GM12875 (cell line): ENCODE results near the gene TLE3.

Experiments
- H3K4me3 ChIP-seq: one replicate; pipeline ENCODE4 v1.5.1; 2011; ENCODE audit warnings: low read depth, low read length, control low read depth
- TF ChIP-seq, protein P1 (sequence below): IDR thresholded peaks from 2 replicates; pipeline ENCODE4 v1.5.1; 2011; ENCODE audit warnings: low read depth, mild to moderate bottlenecking, control low read depth, inconsistent platforms, low read length, moderate library complexity, borderline replicate concordance; ENCODE audit not compliant: insufficient read depth

TLE3 gene

DNA sequence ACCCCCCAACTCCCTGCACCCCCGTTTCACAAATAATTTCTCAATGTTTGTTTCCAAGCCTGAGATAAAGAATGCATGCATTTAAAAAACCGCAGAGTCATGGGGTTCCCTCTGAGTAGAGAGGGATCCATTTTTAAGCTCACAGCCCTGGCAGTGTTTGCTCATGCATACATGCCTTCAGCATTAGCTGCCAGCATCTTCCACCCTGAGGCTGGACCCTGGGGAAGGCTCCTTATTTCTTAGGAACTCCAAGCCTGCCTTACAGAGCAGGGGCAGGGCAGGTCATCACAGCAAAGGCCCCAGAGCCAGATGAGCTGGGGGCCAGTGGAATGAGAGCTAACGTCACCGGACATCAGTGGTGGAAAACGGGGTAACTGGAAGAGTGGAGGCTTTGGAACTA, 31.3 kb downstream of the TLE3 start:
- TF ChIP-seq, protein P1, sequence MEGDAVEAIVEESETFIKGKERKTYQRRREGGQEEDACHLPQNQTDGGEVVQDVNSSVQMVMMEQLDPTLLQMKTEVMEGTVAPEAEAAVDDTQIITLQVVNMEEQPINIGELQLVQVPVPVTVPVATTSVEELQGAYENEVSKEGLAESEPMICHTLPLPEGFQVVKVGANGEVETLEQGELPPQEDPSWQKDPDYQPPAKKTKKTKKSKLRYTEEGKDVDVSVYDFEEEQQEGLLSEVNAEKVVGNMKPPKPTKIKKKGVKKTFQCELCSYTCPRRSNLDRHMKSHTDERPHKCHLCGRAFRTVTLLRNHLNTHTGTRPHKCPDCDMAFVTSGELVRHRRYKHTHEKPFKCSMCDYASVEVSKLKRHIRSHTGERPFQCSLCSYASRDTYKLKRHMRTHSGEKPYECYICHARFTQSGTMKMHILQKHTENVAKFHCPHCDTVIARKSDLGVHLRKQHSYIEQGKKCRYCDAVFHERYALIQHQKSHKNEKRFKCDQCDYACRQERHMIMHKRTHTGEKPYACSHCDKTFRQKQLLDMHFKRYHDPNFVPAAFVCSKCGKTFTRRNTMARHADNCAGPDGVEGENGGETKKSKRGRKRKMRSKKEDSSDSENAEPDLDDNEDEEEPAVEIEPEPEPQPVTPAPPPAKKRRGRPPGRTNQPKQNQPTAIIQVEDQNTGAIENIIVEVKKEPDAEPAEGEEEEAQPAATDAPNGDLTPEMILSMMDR: no peak
- no peak overlapping the region for H3K4me3 ChIP-seq

DNA sequence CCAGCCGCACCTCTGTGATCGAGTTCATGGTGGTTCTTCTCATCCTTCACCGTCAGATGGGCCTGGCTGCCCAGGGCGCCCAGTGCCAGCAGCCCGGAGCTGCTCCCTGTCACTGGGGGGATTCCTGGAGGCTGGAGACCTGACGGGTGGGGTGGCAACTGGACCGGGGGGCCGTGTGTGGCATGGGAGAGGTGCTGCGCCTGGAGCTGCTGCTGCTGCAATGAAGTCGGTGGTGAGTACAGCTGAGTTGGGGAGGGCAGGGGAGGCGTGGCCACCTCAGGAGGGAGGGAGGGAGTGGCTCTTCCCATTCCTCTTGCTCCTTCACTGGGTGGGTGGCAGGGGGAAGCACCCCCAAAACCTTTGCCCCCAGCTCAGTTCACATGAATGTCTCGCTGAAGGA, 31.7 kb downstream of the TLE3 start:
- H3K4me3 ChIP-seq: no peak overlapping the region

DNA sequence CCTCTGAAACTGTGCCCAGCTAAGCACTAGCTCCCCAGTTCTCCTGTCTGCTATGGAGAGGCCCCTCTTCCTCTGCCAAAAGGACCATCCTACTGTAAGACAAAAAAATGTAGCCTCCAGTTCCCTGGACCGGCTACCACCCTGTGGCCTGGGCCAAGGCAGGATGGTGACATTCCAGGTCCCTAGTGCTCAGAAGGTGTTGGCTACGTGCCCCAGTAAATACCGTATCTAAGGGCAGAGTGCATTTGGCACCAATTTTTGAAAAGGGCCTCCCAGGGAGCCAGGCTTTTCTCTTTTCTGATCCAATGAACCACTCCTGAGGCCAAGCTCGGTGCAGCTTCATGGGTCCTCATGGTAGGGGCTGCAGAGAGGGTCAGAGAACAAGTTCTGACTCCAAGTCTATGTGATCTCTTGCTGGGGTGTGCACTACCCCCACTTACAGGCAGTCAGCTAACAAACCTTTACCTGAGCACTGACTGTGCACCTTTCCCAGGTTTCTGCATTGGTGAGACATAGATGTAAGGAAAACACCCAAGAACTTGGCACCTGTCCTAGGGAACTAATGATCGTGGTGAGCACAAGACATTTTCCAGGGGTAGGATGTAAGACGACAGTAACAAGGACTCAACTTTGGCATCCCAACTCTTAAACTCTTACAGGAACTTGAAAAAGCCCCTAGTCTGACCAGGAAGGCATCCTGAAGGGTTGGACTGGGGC, 32.6 kb downstream of the TLE3 start:
- H3K4me3 ChIP-seq: no peak overlapping the region
- TF ChIP-seq, protein P1: no peak

More for the DNA sequence above, 31.7 kb downstream of the TLE3 start:
- TF ChIP-seq, protein P1: no peak

DNA sequence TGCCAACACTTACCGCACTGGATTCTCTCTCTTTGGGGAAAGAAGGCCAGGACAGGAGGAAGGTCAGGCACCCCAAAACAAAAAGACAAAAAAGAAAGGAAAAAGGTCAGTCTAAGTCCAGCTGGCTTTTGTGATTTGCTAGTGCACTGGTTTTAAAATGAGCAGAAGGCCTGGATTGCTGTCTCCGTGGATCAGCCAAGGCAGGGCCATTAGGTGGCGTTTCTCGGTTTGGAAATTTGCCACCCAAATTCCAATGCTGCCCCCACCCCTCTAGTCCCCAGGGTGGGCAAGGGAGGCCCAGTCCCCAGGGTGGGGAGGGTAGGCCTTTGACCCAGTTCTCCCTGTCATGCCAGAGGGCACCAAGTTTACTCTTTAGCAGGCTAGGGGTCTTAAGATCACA, 33.3 kb downstream of the TLE3 start:
- no peak overlapping the region for H3K4me3 ChIP-seq
- TF ChIP-seq, protein P1: no peak

DNA sequence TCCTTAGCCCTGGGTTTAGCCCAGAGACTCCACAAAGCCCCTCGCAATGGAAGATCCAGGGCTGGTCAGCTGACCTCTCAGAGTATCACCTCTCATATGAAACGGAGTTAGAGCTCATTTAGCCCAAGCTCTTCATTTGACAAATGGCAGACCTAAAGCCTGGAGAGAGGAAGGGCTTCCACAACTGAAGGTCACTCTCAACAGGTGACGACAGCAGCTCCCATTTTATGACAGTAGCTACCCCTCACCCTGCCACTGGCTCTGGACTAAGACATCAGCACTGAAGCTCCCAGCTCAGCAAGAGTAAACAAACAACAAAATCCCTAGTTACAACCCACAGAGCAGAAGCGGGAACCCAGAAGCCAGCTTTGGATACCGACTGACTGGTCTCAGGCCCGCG, 33.7 kb downstream of the TLE3 start:
- TF ChIP-seq, protein P1: no peak
- H3K4me3 ChIP-seq: no peak overlapping the region

DNA sequence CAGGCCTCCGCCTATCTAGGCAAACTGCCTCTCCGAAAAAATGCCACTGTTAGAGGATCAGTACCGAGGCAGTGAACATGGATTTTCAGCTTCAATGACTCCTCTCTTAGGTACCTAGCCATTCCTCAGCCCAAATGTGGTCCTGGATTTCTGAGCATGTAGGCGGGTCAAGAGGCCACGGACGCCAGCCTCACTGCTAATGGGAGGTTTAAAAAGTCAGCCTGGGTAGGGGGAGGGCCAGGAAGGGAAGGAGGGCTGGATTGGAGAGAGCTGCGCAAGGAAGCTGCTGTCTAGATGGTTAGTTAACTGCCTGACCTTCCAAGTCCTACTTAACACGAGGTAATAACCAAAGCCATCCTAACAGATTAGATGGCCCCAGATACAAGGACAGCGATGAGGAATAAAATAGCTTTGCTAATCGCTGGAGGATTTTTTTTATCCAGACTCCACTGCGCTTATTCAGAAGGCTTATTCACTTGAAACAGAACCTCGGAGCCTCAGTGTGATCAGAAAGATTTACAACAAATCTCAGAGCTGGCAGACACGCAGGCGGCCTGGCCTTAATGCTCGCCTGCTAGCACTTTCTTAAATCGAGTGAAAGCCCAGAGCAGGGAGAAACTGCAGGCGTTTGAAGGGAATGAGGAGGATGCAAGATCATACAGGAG, 34.3 kb downstream of the TLE3 start:
- no peak overlapping the region for H3K4me3 ChIP-seq
- TF ChIP-seq, protein P1: no peak
